HTR-8/SVneo (cell line): Measurements from ENCODE around the gene RNF212B.
A peak's percentile ranks its signal among the peaks of the same experiment; 100 is the strongest.

Source experiments
- DNase-seq: peaks from one replicate; pipeline ENCODE4 v3.0.0; 2011; ENCODE audit warnings: low spot score, mixed read lengths; ENCODE audit not compliant: insufficient read length
- FAIRE-seq: peaks from 2 replicates; lab custom pipeline; 2011; peaks lifted over from hg19 to GRCh38; lab: Jason Lieb, UNC

Gene RNF212B

DNA sequence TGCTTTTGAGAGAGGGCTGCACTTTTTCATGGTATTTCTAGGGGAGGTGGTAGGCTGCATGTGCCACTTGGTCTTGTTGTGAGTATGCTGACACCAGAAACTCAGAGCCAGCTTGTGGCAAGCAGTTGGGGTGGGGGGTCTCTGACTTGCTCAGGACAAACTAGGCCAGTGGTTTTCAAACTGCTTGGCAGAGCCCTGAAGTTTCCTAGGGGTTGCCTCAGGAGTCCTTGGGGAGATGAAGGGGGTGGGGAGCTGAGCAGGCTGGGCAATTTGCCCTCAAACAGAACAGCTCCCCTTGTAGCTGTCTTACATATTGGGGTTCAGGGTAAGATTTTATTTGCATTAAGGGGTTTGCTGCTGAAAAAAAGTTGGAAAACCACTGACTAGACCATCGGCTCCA, 72.8 kb downstream of the RNF212B start:
- FAIRE-seq: no peak
- DNase-seq: no peak

DNA sequence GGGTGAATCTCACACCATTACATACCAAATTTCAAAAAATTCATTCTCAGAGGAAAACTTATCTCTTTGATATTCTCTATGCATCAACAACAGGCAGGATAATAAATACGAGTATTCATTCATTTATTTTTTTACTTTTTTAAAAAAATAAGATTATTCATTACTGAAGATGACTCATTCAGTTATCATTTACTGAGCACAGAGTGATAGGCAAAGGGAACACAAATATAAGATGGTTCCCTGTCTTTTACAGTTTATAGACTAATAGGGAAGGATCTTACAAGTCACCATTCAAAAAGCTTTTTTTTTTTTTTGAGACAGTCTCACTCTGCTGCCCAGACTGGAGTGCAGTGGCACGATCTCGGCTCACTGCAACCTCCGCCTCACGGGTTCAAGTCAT, 78.6 kb downstream of the RNF212B start:
- FAIRE-seq (no peak), DNase-seq (no peak)

- DNase-seq (no peak), FAIRE-seq (no peak)
Measured at GRCh38 chr14:23319746-23320583, 82.2 kb downstream of the RNF212B start.

GRCh38 chr14:23320584-23321571, 83.1 kb downstream of the RNF212B start, which contains the start of gene PABPN1:
Gene PABPN1, plus strand, starts transcription at chr14:23321457. Its CDS starts 13 bp downstream, at chr14:23321470.
- FAIRE-seq (no peak), DNase-seq (peak; percentile 91)

DNA sequence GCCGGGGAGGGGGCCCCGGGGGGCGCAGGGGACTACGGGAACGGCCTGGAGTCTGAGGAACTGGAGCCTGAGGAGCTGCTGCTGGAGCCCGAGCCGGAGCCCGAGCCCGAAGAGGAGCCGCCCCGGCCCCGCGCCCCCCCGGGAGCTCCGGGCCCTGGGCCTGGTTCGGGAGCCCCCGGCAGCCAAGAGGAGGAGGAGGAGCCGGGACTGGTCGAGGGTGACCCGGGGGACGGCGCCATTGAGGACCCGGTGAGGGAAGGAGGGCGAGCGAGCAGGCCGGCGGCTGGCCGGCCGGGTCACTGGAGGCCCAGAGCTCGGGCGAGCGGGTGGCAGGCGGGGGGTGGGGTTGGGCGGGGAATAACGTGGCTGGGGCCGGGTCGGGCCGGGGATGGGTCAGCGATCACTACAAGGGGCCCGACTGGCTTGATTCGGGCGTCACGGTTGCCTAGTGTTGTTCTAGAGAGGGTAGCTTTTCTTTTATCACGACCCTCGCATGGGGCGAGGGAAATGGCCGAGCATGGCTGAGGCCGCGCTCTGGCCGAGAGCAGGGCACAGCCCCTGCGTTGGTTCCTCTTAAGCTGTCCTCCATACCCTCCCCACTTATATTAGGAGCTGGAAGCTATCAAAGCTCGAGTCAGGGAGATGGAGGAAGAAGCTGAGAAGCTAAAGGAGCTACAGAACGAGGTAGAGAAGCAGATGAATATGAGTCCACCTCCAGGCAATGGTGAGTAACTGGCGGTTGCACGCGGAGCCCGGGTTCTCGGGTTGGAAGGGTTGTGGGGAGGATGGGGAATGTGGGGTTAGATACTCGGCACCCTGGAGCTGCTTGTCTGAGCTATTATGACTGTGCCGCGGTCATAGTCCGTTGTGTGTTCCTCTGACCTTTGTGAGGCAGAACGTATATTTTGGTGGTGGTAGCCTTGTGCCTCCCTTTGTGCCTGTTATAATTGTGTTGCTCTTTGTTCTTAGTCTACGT, 84.1 kb downstream of the RNF212B start:
- FAIRE-seq (no peak), DNase-seq (peak; percentile 15)
